Right lobe of liver (tissue), 6 donors: ENCODE results near the gene FHIT. TPM values are rescaled to one million over a fixed set of nuclear protein-coding genes. Genes with fewer than 3 reads are reported as not detected.

ENCODE experiments used
- ATAC-seq, 4 donors: fragments of 200-7000 bp; cut with Tn5 transposase; one replicate each; pipeline ENCODE4 v1.9.1; 2020; ENCODE audit warnings: mild to moderate bottlenecking in 4 of 4, moderate library complexity in 4 of 4
- DNase-seq, 3 donors: peaks; one replicate each; pipeline ENCODE4 v3.0.0-alpha.2; 2020
- H3K27ac ChIP-seq, 3 donors: fragments of 200-600 bp; one replicate each; pipeline ENCODE4 v1.8.0; 2022
- H3K27me3 ChIP-seq, 2 donors: fragments of 200-600 bp; one replicate each; pipeline ENCODE4 v1.8.0; 2022
- H3K36me3 ChIP-seq, 4 donors: fragments of 200-600 bp; sonication (generic) in 1 of 4; one replicate each; pipeline versions ENCODE4 v1.5.1 to v1.8.0; 2017 to 2022; ENCODE audit warnings: control low read depth in 1 of 4
- H3K4me1 ChIP-seq, 4 donors: fragments of 200-600 bp; sonication (generic) in 1 of 4; one replicate each; pipeline versions ENCODE4 v1.5.1 to v1.8.0; 2017 to 2022; ENCODE audit warnings: control low read depth in 1 of 4
- H3K4me3 ChIP-seq, 3 donors: fragments of 200-600 bp; one replicate each; pipeline ENCODE4 v1.8.0; 2022
- H3K9me3 ChIP-seq, 4 donors: fragments of 200-600 bp; sonication (generic) in 1 of 4; one replicate each; pipeline versions ENCODE4 v1.5.1 to v1.8.0; 2017 to 2022; ENCODE audit warnings: control low read depth in 1 of 4
- CTCF ChIP-seq, 4 donors: fragments of 200-600 bp in 3 of 4; fragments of 450-650 bp in 1 of 4; IDR thresholded peaks; one replicate each; pipeline versions ENCODE4 v1.5.1 to v1.8.0; 2016 to 2022; ENCODE audit warnings: antibody characterized with exemption in 4 of 4, mild to moderate bottlenecking in 2 of 4
- POLR2A ChIP-seq: fragments of 450-650 bp; IDR thresholded peaks from one replicate; pipeline ENCODE4 v1.6.1; 2017; ENCODE audit warnings: antibody characterized with exemption, mild to moderate bottlenecking
- WGBS: methylation state at CpG from one replicate; pipeline ENCODE4 v1.1.6; 2018; ENCODE audit warnings: low coverage, low lambda C conversion rate; ENCODE audit not compliant: insufficient coverage; ENCODE audit errors: missing lambda C conversion rate; 5-methylcytosine and 5-hydroxymethylcytosine counted together
- intact Hi-C, 2 donors: fragments of 100-400 bp; cut with DNase I; formaldehyde crosslinking; loops; one replicate each; pipeline versions ENCODE4 v1.11.2 to v1.14.1; 2022
- total RNA-seq, 6 experiments: library from RNA; depleted of rRNA in 2 of 6; stranded (reverse); fragments of >200 nt in 2 of 6; fragmentation: NEBNext Ultra II Directional in 3 of 6; extraction: Animal tissue kit (Norgen Biotek cat#: 25700) in 3 of 6; gene quantifications; one replicate each; pipeline versions ENCODE4 v1.1.0 to v1.2.4, GENCODE V29; 2016 to 2023
- donor health status: DM: no; HTN: yes; CAD: no.
- donor health status: DM: no; HTN: no; CAD: no.
- donor health status: DM: no; HTN: no; CAD: no.
- donor health status: DM: no; HTN: yes; CAD: no.
- donor health status: DM: no; HTN: yes; CAD: no.

FHIT gene
- total RNA-seq, 6 experiments from 2014 or later, result 6.6 to 11.2 (median 8.0) TPM

GRCh38 chr3:59750391-59750790, 1500.9 kb downstream of the FHIT start:
- Histone ChIP-seq H3K9me3 (no peaks in the 10 kb centered on the region), H3K4me3 (no peak overlapping the region), H3K4me1 (no peaks in the 10 kb centered on the region), H3K27me3 (no peaks in the 10 kb centered on the region), H3K36me3 (no peaks in the 10 kb centered on the region), H3K27ac (no peak overlapping the region)
- WGBS, result 20% methylated on average over 1 of the region's 1 CpG
- no peak for TF ChIP-seq CTCF (IDR thresholded peaks at IDR 0.05)
- no peak for TF ChIP-seq POLR2A
- ATAC-seq, result no peak
- intact Hi-C loops, result no loop called here
- no peak for DNase-seq

- no peak overlapping the region for H3K27ac ChIP-seq
- DNase-seq, result no peak
- H3K9me3 ChIP-seq, result no peaks in the 10 kb centered on the region
Observed at GRCh38 chr3:59749291-59749690, 1502.0 kb downstream of the FHIT start.

GRCh38 chr3:59746585-59746984, 1504.7 kb downstream of the FHIT start:
- intact Hi-C loops, result no loop called here
- ATAC-seq, result no peak
- Histone ChIP-seq H3K4me1 (no peaks in the 10 kb centered on the region), H3K36me3 (no peaks in the 10 kb centered on the region), H3K4me3 (no peak overlapping the region), H3K27ac (no peak overlapping the region), H3K27me3 (no peaks in the 10 kb centered on the region), H3K9me3 (no peaks in the 10 kb centered on the region)
- WGBS, result 97% methylated on average over 3 of the region's 3 CpGs
- DNase-seq, result no peak
- TF ChIP-seq POLR2A (no peak), CTCF (IDR thresholded peaks at IDR 0.05) (no peak)

More at GRCh38 chr3:59749291-59749690, 1502.0 kb downstream of the FHIT start:
- no peaks in the 10 kb centered on the region for H3K4me1 ChIP-seq
- no peak for ATAC-seq
- TF ChIP-seq POLR2A (no peak), CTCF (IDR thresholded peaks at IDR 0.05) (no peak)
- intact Hi-C loops, result no loop called here
- H3K4me3 ChIP-seq, result no peak overlapping the region
- H3K36me3 ChIP-seq, result no peaks in the 10 kb centered on the region
- no peaks in the 10 kb centered on the region for H3K27me3 ChIP-seq
- WGBS, result 55% methylated on average over 6 of the region's 6 CpGs

GRCh38 chr3:59737241-59737640, 1514.0 kb downstream of the FHIT start:
- H3K9me3 ChIP-seq, result no peaks in the 10 kb centered on the region
- H3K27ac ChIP-seq, result no peak overlapping the region
- H3K4me3 ChIP-seq, result no peak overlapping the region
- ATAC-seq (no peak), DNase-seq (no peak)
- H3K27me3 ChIP-seq, result no peaks in the 10 kb centered on the region
- TF ChIP-seq POLR2A (no peak), CTCF (IDR thresholded peaks at IDR 0.05) (no peak)
- intact Hi-C loops, result no loop called here
- 63% methylated on average over 3 of the region's 3 CpGs for WGBS
- H3K36me3 ChIP-seq, result no peaks in the 10 kb centered on the region
- H3K4me1 ChIP-seq, result no peaks in the 10 kb centered on the region

GRCh38 chr3:59734061-59734460, 1517.2 kb downstream of the FHIT start:
- H3K4me3 ChIP-seq, result no peak overlapping the region
- TF ChIP-seq CTCF (IDR thresholded peaks at IDR 0.05), result no peak
- no peak for TF ChIP-seq POLR2A
- no peaks in the 10 kb centered on the region for H3K27me3 ChIP-seq
- no peaks in the 10 kb centered on the region for H3K9me3 ChIP-seq
- WGBS, result 28% methylated on average over 4 of the region's 4 CpGs
- ATAC-seq (no peak), DNase-seq (no peak)
- intact Hi-C loops, result no loop called here
- no peaks in the 10 kb centered on the region for H3K4me1 ChIP-seq
- H3K36me3 ChIP-seq, result no peaks in the 10 kb centered on the region
- no peak overlapping the region for H3K27ac ChIP-seq
